HG02588 (cell line): Measurements from ENCODE around the gene ALOXE3.

Source experiments
- ATAC-seq: cut with Tn5 transposase; IDR thresholded peaks from one replicate; pipeline ENCODE4 v1.9.1; 2021; ENCODE audit warnings: mild to moderate bottlenecking, moderate library complexity; ENCODE audit not compliant: unreplicated experiment

The ALOXE3 gene

DNA sequence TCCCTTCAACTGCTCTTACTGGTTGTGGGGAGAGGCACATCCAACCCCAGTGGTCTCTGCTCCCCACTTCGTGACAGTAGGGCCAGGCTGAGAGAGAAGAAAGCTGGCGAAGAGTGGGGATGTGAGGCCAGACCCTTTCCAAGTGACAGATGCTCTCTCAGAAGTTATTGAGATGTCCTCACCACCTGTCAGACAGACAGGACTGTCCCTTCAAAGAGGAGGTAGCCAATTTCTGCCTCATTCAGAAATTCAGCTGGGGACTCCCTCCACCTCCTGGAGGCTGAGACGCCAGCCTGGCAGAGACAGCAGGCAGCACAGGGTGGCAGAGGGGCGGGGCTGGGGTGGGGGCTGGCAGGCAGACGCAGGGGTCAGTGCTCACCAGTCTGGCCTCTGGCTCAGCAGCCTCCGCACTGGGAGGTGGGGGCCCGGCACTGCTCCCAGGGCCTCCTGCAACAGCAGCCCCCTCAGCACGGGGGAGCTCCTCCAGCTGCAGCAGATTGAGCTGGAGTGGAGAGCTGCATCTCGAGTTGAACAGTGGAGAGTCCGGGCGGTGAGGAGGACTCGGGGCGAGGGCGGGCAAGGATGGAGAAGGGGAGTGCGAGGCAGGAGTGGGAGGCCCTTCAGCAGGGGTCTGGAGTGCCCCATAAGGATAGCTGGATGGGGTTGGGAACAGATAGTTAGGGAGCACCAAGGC, 24.7 kb upstream of the ALOXE3 start:
- ATAC-seq, result no peak

DNA sequence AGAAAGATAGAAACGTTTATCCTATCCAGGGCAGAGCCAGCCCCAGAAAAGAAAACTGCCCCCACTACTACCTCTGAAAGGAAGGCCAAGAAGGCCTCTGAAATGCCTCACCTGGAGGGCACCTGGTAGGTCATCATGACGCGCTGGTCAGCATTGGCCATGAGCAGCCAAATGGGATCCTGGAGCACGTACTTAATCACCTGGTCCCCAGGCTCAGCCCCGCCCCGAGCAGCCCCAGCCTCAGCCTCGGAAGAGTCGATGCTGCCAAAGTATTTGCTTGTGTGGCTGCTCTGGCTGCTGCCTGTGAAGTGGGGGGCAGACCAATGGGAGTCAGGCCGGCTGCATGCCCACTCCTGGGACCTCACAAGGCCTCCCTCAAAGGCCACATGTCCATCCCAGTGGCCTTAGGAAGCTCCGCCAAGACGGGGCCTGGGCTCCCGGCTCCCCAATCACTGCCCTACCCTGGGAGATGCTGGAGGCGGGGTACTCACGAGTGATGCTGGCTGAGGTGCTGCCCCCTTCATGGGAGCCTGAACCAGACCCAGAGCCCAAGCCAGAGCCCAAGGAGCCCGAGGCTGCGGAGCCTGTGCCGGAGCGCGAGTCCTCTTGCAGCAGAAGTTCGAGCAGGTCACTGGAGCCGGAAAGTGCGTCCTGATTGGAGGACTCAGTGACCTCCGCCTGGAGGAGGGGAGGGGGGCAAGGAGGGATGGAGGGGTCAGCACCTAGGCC, 24.0 kb upstream of the ALOXE3 start:
- no peak for ATAC-seq

DNA sequence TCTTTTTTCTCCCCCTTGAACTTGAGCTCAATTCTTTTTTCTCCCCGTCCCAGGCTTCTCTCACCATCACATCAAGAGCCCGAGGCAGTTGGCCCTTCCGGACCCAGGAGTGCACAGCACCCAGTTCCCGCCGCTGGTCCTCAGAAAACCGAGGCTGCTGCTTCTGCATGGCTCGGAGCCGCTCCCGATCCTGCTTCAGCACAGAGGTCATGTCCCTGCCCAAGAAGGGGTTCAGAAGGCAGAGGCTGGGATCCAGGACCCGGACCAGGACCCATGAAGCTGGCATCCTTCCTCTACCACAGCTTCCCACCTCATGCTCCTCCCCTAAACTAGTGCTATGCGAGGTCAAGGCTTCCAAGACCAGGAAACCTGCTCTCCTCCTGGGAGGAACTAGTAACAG, 23.4 kb upstream of the ALOXE3 start:
- ATAC-seq, result no peak

DNA sequence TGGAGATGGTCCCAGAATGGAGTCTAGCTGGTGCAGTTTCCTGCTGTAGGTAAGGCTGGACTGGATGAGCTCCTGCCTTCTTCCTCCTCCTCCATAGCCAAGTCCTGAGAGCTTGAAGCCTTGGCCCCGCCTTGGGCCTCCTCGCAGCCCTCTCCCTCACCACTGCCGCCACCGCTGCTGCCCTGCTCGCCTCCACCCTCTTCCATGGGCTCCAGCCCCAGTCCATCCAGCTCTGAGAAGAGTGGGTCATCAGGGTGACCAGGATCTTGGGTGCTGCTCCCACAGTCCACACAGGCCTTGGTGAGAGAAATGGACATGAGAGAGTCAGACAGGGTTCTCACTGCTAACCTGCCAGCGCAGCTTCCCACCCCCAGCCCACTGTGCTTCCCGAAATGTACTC, 22.7 kb upstream of the ALOXE3 start:
- ATAC-seq, result no peak

DNA sequence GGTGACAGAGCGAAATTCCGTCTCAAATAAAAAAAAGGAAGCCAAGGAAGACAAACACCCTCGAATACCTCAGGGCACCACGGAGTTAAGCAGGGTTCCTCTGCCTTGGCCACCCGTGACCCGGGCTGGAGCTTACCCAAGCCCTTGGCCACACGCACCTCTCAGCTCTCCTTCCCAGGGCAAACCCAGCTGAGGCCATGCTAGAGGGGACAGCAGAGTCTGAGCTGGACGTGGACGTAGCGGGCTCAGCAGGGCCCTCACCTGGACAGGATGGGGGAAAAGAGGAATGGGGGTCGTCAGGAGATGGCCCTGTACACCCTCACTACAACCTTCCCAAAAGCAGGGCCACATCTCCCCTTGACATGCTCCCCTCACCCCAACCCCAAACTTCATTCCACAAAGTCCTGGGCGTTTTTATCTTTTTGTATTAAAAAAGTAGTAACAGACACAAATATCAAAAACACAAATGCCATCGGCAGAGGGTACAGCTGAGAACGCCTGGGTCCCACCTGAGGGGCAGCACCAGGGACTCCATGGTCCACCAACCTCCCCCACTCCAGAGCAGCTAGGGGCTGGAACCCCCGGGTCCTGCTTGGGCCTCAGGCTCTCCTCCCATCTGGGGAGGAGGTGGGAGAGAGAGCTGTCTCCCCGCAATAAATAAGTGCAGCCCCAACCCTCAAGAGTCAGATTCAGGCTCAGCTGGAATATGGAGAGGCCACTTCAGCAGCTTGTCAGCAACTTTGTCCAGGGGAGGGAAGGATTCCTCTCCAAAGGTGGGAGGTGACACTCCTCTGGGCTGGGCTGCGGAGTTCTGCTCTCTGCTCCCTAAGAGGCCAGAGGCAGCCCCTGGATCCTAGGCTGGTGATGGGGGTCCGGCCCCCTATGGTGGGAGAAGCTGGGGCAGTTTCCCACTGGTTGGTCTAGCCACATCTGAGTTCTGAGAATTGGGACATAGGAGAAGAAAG, 22.0 kb upstream of the ALOXE3 start:
- no peak for ATAC-seq

DNA sequence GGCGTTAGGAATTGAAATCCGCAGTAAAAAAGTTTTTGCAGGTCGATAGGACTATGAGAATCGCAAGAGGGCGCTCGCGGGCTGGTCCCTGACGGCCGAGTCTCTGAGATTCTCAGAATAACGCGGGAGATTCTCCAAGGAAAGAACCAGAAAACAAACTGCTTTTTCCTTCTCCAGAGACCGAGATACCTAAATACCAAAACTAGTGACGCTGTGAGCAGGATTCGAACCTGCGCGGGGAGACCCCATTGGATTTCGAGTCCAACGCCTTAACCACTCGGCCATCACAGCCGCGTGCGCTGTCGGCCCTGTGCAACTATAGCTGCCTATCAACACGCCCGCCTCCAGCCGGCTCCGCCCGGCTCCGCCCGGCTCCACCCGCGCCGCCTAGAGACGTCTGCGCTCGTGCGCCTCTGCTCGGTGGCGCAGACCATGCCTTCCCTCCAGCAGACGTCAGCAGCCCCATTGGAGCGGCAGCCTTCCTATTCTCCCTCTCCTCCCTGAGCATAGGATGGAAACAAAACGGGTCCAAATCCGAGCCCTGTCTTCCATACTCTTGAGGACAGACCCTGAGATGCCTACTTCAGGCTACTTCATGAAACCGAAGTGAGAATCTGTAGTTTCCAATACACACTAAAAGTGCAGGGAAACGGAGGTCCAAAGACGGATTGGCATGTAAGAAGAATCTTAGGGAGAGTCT, 20.5 kb upstream of the ALOXE3 start:
- ATAC-seq, result peak; percentile 77

DNA sequence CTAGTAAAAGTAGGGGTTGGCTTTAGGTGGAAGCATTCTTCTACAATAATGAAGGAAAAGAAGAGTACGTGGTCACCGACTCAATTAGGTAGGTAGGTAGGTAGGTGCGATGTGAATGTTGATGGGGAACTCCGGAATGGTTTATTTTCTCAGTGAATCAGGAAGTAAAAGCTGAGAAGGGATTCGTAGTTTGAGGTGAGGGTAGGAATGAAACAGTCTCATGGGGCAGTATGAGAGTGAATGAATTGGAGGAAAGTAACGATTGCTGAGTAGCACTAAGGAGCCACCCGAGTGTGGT, 20.0 kb upstream of the ALOXE3 start:
- no peak for ATAC-seq

DNA sequence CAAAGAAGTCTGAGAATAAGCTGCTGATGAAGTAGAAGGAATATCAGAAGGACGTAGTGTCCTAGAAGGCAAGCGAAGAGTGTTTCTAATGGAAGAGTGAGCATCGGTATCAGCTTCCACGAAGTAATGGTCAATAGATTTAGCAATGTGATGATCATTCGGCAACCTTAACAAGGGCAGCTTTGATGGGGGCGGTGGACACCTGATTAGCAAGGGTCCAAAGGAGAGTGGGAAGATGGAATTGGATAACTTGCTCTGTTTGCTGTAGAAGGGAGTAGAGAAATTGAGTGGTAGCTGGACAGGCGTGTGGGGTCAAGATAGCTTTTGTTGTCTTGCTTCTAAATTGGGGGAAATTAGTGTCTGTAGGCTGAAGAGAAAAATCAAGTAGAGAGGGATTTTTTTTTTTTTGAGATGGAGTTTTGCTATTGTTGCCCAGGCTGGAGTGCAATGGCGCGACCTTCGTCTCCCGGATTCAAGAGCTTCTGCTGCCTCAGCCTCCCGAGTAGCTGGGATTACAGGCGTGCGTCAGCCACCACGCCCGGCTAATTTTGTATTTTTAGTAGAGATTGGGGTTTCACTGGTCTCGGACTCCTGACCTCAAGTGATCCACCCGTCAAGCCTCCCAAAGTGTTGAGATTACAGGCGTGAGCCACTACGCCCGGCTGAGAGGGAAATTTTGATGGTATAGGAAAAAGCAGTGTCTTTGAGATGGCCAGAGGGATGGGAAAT, 19.5 kb upstream of the ALOXE3 start:
- no peak for ATAC-seq

DNA sequence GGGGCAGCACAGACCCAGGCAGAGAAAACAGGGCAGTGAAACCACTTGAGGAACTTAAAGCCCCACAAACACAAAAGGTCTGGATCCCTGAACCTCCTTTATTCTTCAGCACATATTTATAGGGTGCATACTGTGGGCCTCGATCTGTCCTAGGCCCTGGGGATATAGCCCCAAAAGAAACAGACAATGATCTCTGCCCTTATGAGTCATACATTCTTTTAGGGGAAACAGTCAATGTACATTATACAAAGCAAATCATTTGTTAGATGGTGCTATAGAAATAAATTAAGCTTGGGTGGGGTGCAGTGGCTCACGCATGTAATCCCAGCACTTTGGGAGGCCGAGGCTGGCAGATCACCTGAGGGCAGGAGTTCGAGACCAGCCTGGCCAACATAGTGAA, 15.6 kb upstream of the ALOXE3 start:
- ATAC-seq, result no peak

DNA sequence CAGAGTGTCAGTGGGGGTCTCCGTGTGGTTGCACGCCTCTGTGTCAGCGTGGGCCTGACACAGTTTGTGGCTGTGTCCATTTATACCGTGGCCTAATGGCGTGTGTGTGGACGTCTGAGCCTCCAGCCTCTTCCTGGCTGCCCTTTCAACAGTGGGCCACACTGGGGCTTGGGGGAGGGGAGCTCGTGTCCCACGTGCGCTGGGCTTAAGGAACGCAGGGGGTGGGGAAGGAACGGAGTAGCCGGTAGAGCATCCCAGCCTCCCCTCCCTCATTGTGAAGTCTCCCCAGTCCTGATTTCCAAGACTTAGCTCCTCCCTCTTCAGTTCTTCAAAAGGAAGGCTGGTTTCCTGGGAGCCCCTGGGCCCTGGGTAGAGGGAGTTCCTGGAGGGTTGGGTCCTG, 15.1 kb upstream of the ALOXE3 start:
- ATAC-seq, result no peak

DNA sequence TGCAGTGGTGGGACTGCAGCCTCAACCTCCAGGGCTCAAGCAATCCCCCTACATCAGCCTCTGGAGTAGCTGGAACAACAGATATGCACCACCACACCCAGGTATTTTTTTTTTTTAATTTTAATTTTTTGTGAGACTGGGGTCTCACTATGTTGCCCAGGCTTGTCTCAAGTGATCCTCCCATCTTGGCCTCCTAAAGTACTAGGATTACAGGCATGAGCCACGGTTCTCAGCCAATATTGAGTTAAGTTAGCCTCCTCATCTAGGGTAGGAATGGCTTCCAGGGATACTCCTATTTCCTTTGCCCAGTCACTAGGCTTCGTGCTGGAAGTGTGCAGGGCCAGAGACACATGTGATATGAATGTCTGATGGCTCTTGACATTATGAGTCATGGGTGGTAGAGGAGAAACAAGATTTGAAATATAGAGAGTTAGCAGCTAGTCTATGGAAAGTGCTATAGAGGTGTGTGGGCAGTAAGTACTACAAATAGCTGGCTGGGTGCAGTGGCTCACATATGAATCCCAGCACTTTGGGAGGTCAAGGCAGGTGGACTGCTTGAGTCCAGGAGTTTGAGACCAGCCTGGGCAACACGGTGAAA, 13.6 kb upstream of the ALOXE3 start:
- no peak for ATAC-seq

DNA sequence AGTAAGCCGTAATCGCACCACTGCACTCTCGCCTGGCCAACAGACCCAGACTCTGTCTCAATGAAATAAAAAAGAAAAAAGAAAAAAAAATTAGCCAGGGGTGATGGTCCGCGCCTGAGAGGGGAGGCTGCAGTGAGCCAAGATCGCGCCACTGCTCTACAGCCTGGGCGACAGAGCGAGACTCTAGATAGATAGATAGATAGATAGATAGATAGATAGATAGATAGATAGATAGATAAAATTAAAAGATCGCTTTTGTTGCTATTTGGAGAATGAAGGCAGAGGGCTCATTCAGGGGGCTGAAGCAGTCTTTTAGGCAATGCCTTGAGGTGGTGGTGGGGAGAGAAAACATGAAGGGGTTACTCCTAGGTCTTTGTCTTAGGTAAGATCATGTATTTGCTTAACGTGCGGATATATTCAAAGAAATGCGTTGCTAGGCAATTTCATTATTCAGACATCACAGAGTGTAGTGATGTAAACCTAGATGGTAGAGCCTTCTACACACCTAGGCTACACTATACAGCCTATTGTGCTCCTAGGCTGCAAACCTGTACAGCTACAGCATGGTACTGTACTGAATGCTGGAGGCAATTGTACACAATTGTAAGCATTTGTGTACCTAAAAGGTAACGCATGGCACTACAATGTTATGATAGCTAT, 9.9 kb upstream of the ALOXE3 start:
- ATAC-seq, result no peak

DNA sequence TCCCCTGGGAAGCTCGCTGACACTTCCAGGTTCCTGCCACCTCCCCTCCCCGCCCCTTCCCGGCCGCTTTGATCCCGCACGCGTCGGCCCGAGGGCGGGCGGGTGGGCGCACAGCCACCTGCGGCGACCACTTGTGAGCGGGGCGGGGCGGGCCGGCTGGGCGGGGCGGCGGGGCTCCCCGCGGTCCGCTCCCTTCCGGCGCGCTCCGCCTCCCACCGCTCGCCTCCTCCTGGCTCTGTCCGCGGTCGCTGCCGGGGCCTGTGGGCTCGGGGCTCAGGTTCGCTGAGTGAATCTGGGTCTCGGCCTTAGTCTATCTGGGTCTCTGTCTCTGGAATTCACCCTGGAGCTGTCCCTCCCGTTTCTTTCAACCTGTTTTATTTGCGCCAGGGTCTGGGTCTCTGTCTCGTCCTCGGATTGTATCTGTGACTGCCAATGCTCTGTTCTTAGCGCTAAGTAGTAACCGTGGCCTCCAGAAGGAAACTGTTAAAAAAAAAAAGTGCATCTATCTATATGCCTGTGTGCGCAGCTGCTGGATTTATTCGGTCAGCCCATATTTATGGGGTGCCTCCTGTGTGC, 8.3 kb upstream of the ALOXE3 start:
- no peak for ATAC-seq

DNA sequence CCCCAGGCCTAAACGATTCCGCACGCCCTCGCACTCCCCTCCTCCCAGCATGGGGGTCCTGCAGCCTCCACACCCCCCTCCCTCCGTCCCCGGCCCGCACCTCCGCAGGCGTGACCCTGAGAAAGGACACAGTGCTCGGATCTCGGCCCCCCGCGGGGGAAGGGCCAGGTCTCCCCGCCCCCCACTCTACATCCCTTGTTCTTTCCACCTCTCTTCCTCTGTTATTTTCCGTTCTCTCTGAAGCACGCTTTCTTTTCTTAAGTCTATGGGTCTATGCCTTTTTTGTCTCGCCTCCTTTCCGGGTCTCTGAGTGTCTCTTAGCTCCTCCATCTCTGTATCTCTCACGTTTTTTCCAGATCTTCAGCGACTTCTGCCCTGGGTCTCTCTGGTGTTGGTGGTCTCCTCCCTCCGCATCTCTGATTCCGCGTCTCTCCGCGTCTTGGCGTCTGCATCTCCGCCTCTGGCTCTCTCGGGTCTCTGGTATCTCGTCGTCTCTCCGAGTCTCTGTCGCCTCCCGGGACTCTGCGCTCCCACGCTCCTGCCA, 7.7 kb upstream of the ALOXE3 start:
- no peak for ATAC-seq

DNA sequence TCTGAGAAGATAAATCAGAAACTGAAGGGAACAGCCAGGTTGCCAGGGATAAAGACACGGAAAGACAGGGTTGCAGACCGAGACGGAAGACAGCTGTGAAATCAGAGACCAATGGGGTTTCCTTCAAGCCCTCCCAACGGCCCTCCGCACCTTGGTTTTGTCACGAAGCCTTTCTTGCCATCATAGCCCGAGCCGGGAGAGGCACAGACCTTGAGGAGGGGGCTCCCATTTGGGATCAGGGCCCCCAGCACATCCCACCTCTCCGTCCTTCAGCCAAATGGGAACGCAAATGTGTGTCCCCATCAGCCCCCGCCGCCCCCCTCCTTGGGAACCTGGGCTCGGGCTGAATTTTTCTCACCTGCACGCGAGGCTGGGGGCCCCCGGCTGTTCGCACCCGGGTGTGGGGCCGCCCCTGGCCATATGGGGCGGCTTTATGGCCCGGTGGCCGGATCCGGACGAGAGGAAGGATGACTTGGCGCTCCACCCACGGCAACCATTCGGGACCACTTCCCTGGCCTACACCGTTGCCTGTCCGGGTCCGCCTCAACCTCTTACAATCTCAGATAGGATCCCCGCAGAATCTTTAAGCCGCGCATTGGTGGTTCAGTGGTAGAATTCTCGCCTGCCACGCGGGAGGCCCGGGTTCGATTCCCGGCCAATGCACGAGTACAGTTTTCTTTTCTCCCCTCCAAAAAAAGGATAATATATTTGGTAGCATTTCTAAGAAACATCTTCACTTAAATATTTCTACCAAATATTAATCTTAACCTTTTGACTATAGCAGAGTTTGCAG, 7.0 kb upstream of the ALOXE3 start:
- ATAC-seq, result no peak

DNA sequence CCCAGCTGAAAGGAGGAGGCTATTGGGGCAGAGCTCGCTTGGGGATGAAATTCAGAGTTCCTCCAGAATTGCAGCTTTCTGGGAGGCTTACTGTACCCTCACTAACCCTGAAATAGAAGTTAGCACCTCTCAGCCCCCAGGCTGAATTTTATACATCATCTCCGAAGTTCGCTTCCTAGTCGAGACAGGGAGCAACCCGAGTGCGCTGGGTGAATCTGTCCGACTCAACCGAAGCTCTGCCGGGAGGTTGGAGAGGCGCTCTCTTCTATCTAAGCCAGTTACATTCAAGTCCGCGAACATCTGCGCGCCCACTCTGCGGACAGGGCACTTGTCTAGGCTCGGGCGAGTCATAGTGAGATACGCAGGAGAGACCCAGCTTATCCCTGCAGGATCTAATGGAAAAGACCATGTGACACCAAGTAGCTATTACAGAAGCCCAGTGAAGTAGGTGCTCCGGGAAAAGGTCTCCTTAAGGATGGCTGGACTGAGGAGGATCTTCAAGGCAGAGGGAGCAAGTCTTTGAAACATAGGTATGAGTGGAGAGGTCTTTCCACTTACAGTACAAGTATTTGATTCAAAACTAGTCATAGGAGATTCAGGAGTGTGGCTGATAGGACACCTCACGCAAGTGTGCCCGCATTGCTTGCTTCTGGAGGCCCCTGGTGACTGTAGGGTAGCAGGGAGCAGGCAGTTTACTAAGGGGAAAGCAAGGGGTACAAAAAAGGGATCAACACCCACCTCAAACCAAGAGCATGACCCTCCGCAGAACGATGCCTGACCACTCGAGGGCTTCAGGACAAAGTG, 6.2 kb upstream of the ALOXE3 start:
- ATAC-seq, result no peak

DNA sequence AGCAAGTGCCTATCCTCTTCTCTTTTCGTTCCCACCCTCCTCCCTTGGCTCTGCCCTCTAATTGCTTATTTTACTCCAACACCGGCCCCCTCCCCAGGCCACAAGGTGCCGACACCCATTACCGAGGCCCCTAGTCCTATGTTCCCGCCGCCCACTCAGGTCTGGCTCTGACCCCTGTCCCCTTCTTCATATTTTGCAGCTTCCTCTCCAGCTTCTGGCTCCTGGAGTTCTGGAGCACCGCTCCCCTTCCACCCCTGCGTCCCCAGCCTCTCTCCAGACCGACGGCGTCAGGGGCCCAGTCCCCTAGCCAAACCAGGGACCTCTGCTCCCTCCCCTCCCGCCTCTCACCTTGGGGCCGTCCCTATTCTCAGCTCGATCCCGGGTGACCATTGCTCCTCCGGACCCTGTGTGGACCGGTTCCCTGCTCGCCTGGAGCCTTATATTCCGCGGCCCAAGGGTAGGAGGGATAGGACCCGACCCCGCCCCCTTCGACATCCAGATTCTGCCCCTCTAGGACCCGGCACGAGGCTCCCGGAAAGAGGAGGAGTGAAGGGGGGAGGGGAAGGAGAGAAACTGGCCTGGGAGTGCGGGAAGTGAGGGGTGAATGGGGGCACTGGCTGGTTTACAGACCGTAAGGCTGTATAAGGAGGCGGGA, 5.5 kb upstream of the ALOXE3 start, which contains the start of gene HES7:
TSS of gene HES7 (minus strand) at position 412 of the 655 bp plus-strand sequence. CDS start at position 390, 22 bp downstream.
- no peak for ATAC-seq
